HPDE6-E6E7 (cell line): ENCODE data around the gene ATP2A3.
"Not testable (repeated sequence)": the region's sequence is repeated elsewhere in the genome, so short reads cannot be mapped to it uniquely, and the experiment has no call there.

Experiments used
- DNase-seq: peaks from one replicate; pipeline ENCODE4 v3.0.0; 2011; ENCODE audit warnings: missing footprints; ENCODE audit errors: extremely low spot score

The ATP2A3 gene

GRCh38 chr17:3991699-3992098 is 27.5 kb upstream of the ATP2A3 start:
- DNase-seq = not testable (repeated sequence)

GRCh38 chr17:3990386-3991127 is 26.3 kb upstream of the ATP2A3 start:
- DNase-seq = no peak

GRCh38 chr17:3989041-3989886 is 25.0 kb upstream of the ATP2A3 start:
- DNase-seq = no peak

DNA sequence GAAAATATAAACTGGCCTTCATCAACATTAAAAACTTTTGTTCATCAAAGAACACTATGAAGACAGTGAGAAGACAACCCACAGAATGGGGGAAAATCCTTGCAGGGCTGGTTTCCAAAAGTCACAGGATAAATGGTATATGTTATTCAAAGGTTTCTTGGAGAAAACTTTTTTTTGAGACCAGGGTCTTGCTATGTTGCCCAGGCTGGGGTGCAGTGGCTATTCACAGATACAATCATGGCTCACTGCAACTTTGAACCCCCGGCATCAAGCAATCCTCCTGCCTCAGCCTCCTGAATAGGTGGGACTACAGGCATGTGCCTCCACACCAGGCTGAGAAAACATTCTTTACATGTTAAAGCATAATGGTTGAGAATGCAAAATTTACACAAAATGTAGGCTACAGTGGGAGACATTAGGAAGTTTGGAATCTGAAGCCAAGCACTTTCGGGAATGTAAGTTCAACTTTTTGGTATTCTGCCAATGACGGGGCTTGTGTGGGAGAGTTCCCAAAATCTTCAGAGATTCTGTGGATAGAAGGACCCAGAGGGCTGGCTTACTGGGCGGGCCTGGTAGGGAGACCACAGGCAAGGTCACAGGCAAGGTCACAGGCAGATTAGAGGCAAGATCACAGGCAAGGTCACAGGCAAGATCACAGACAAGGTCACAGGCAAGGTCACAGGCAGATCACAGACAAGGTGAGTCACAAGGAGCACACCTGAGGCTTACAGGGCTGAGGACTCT is 24.2 kb upstream of the ATP2A3 start:
- no peak for DNase-seq

DNA sequence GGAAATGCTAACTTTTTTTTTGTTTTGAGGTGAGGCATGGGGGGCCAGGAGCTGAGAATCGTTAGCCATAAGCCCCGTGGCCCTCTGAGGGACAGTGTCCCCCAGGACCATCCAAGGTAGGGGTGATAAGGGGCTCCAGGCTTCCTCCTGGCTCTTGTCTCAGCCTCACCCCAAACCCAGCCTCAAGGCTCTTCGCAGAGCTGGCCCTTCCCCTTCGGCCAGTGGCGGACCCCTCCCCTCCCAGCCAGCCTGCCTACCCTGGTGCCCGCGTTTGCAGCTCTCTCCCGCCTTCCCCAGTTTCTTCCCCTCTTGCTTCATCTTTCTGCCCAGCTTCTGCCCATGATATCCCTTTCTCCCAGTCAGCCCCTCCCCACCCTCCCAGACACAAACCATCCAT is 22.7 kb upstream of the ATP2A3 start:
- no peak for DNase-seq

DNA sequence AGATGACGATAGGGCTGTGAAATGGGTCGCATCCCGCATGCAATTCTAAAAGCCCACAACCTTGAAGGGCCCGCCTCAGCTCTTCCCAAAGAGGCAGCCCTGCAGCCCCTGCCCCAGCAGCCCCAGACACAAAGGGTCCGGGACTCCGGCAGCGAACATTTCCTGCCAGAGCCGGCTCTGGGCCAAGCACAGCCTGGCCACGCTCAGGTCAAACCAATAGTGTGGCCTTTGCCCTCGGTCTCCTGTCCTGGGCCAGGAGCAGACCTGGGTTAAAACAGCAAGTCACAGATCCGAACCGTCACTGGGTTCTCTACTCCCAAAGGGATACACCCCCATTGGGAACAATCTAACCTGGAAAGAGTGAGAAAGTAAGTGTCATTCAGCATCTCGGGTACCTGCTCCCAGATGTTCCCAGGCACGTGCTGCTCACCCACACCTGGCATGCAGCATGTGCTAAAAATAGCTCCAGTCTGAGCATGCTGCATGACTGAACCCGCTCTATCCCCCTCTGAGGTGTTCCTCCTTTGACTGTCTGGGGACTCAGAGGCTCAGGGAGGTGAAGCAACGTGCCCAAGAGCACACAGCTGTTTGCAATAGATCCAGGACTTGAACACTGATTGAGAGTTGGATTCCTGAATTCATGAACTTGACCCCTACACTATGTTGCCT is 22.2 kb upstream of the ATP2A3 start:
- no peak for DNase-seq

DNA sequence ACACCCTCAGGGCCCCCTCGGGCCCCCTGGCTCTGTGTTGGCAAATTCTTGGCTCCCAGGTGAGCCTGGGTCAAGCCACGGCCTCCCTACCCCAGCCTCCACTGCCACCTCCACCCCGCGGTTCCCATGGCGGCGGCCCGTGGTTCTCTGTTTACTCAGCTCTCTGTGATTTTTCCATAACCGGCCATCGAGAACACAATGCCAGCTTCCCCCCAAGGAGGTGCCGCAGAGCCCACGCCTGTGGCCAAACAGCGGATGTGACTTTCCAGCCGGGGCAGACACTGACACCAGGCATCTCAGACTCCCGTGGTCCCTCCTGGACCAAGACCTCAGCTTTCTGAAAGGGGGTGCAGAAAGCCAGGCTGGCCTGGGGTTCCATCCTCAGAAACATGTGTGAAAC is 21.6 kb upstream of the ATP2A3 start:
- DNase-seq = no peak

GRCh38 chr17:3983606-3984484 is 19.6 kb upstream of the ATP2A3 start:
- DNase-seq = no peak

GRCh38 chr17:3982541-3983017 is 18.3 kb upstream of the ATP2A3 start:
- DNase-seq = no peak

- DNase-seq = no peak
These were observed 17.9 kb upstream of the ATP2A3 start for GRCh38 chr17:3982113-3982512.

DNA sequence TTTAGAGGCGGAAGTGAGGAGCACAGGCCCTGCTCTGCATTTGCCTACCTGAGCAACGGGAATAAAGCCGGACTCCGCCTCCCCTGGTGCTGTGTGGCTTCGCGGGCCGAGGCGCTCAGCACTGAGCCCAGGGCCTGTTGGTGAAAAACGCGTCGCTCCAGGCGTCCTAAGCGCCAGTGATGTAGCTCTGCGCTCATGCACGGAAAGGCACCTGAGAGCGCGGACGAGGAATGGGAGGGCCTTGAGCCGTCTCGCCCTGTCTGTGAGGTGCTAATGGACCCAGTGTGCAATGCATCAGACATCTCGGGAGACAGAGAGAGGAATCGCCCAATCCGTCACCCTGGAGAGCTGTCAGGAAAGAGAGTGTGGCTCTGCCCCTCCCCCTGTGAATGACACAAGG is 17.2 kb upstream of the ATP2A3 start:
- no peak for DNase-seq

DNA sequence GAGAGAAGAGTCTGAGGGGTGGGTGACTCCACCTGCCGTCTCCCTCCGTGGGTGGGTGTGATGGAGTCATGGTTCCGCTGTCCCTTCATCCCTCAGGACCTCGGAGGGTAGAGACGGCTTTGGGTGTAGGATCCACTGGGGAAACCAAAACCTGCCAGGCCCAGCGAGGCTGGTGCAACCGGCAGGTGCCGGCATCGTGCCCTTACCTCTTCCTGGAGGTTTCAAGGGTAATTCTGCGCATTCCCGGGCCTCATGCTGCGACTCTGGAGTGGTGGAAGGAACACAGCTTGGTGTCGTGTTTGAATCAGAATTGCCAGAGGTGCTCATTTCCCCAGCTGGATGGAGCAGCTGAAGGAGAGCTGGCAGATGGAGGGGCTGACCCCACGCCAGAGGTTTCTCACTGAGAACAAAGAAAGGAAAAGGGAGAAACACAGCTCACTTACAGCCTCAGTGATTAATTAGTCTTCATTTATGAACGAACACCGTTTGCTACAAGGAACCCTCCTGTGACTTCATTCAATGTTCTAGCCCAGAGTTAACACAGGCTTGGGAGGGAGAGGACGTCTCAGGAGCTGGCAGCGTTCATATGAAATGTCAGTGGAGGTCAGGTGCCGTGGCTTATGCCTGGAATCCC is 16.3 kb upstream of the ATP2A3 start:
- no peak for DNase-seq

DNA sequence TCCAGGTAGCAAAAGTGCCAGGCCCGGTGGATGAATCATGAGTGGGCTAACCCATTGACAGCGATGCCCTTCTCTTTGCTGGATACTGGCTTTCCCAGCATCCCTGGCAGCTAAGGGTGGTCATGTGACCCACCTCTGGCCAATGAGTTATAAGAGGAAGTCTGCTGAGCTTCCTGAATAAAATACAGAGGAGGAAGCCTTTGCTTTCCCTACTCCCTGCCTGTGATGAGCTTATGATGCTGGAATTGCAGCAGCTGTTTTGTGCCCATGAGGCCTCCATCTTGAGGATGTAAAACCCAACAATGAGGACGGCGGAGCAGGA is 15.0 kb upstream of the ATP2A3 start:
- DNase-seq = no peak

- no peak for DNase-seq
These were observed 14.4 kb upstream of the ATP2A3 start for GRCh38 chr17:3978421-3979289.

- no peak for DNase-seq
These were observed 13.2 kb upstream of the ATP2A3 start for GRCh38 chr17:3977387-3977786.

GRCh38 chr17:3976675-3977171 is 12.5 kb upstream of the ATP2A3 start:
- DNase-seq = no peak

GRCh38 chr17:3974980-3975379 is 10.7 kb upstream of the ATP2A3 start:
- DNase-seq = no peak

DNA sequence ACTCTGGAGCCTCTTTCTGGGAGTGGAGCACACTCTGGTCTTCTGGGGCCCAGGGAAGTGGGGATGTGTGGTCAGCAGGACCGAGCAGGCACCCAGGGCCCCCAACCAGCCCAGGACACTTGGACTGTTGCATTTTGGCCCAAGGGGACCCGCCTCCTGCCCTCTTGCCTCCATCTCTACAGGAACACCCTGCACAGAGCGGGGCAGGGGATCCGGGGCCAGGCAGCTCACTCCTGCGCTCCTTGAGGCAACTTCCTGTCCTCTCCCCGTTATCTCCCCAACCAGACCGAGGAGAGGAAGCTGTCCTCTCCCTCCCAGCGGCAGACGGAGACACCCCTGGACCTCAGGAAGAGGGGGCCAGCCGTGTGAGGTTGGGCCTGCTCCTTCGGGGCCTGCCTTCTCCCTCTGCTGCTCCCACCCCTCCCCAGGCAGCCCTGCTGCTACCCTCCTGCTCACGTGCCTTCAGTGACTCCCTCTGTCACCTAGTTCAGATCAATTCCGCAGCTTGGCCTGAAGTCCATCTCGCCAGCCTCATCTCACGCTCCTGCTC is 10.0 kb upstream of the ATP2A3 start:
- no peak for DNase-seq
